HG03565 (cell line): ENCODE data around the gene IFT57.

Experiments used
- ATAC-seq: cut with Tn5 transposase; IDR thresholded peaks from one replicate; pipeline ENCODE4 v1.9.1; 2021; ENCODE audit warnings: mild to moderate bottlenecking, moderate library complexity; ENCODE audit not compliant: unreplicated experiment

IFT57 gene

DNA sequence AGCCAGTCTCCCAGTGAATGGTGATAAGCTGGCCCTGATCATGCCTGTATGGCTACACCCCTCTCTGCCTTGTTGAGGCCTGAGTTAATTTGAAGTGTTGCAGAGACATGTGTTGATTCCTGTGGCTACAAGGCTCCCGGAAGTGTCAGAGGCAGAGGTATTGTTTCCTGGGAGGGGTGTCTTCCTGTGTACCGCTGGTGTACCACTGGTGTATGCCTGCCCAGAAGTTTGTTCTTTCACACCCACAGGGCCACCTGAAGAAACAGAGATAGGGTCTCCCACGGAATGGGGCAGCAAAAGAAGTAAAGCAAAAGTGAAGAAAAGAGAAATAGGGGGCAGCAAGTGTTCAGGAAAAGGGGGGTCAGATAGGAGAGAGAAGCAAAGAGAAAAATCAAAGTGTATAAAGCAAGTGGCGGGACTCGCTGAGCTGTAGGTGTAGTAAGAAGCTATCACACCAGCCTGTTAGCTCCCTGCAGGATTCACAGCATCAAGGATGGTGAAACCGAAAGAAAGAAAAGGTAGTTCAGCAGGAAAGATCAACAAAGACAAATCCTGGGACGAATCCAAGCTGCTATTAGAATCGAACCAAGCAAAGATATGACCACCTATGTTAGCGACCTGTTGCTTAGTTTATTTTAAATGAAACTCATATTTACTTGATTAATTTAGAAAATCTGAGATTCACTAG is 94.8 kb downstream of the IFT57 start:
- no peak for ATAC-seq

- ATAC-seq: no peak
Measured at GRCh38 chr3:108126348-108126747, 95.9 kb downstream of the IFT57 start.

DNA sequence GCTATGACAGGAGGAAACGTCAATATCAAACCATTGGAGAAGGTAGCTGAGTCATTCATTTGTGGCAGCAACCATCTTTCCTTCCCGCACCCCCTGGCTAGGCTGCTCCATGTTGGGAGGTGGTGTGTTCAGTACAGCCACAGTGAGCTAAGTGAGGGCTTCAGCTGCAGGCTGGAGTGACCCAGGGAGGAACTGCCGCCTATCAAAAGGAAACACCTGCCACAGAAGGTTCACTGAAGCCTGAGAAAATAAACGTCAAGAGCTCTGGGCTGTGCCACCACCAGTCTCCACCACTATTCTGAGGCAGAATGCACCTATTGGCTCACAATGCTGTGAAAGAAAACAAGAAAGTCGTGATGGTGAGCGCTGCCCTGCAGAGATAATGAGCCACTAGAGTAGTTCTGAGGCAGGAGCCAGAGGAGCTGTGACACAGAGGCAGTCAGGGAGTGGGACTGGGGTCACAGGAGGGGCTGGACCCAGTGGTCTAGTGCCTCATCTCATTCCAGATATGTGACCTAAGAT is 96.6 kb downstream of the IFT57 start:
- peak; percentile 34 for ATAC-seq

GRCh38 chr3:108125153-108125543 is 97.1 kb downstream of the IFT57 start:
- no peak for ATAC-seq

- peak; percentile 82 for ATAC-seq
Measured at GRCh38 chr3:108124337-108125152, 97.7 kb downstream of the IFT57 start.

DNA sequence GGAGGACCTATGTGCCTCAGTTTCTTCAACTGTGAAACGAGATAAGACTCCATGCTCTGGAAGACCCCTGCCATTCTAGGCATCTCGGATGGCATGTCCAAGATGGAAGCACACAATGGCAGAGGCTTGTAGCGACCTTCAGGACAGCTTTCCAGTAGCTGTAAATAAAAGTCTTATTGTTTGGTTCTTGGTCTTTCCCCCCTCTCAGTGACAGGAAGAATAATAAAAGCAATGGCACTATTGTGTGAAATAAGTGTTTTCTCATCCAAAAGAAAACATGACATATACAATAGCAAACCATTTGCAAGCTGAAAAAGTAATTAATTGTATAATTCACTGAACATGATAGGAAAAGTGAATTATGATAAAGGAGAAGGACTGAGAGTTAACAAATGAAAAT is 98.9 kb downstream of the IFT57 start:
- ATAC-seq: no peak

- ATAC-seq: no peak
Measured at GRCh38 chr3:108122276-108122675, 99.9 kb downstream of the IFT57 start.

GRCh38 chr3:108119398-108120104 is 102.7 kb downstream of the IFT57 start:
- ATAC-seq: no peak

DNA sequence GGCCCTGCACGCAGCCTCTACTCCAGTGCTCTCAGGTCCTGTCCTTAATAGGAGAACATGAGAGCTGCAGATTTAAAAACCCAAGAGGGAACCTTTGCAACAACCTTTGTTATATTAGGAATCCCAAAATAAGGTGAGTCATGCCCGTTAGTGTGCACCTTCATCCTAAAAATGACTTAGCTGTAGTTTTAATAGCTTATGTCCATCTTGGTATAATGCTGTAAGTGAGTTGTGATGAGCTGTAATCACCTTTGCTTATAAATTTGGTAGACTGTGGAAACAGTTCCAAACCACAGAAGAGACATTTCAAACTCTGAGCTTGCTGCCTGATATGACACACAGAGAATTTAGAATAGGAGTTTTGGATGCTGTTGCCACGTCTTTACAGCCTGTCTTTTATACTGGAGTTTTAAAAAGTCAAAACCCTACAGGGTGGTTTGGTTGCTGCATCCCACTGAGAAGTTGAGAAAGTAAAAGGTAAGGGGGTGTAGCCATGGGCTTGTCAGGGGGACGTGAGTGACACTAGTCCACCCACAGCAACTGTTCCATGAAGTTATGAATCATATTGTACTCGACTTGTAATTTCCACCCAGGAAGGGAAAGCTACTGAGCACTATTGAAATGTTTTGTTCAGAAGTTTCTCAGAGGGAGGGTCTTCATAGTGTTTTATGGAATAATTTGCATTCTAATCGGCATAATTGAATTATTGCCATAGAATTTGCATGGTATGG is 104.0 kb downstream of the IFT57 start:
- no peak for ATAC-seq

DNA sequence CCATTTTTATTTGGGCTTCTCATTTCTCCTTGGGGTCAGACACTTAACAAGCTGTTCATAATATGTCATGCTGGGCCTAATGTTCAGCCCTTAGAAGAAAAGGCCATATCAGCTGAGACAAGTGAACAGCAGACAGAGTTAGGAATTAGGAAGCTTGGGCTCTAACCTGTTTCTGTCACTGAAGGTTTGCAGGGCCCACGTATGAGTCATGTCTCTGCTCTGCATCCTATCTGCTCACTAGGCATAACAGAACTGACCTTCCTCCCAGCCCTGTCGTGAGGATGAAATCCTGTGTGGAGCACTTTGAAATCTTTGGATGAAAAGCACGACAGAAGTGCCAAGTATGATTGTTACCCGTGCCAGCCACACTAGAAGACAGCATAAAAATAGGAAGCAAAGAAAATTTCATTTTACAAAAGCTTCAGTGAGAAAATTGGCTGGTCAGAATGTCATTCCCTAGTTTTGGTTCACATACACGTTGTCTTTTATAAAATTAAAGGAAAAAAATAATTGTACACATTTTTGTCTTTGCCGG is 104.9 kb downstream of the IFT57 start:
- ATAC-seq: no peak

- ATAC-seq: no peak
Measured at GRCh38 chr3:108114423-108115065, 107.7 kb downstream of the IFT57 start.

DNA sequence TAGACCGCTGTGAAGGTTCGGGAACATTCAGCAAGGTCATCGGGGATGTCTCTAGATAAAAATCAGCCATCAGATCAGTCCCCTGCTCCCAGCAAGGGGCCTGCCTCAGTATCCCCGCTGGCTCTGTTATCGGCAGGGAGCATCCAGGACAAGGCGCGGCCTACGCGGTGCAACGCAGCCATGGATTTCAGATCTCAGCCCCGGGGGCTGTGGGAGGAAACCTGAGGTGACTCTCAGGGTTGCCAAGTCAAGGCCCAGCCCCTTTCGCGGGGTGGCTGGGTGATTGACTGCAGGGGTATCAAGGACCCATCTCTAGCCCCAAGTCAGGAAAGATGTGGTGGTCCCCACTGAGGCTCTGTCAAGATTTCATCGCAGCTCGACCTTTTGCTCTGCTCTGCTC is 108.2 kb downstream of the IFT57 start:
- ATAC-seq: no peak

GRCh38 chr3:108110934-108111333 is 111.3 kb downstream of the IFT57 start:
- no peak for ATAC-seq
